ENCODE results near the gene BRS3. TPM values are rescaled to one million over a fixed set of nuclear protein-coding genes. Genes with fewer than 3 reads are reported as not detected.

The BRS3 gene
- total and polyA plus RNA-seq, 9 of the 15 experiments (the other 6 are each of a cell fraction or from before 2014, with no cell fraction given): not detected

- Histone ChIP-seq H3K9ac (ENCODE audit: insufficient read depth in 1 of 2, low read depth in 2 of 2, low read length in 2 of 2) (no peak overlapping the region), H3K4me3 (no peak overlapping the region), H3K79me2 (ENCODE audit: control insufficient read depth, insufficient read depth, low read length) (no peaks in the 10 kb centered on the region), H3K27ac (ENCODE audit: extremely low read depth, low read depth, low read length) (no peak overlapping the region), H3K36me3 (ENCODE audit: control insufficient read depth, insufficient read depth, low read length) (no peaks in the 10 kb centered on the region), H3K9me1 (ENCODE audit: control insufficient read depth, insufficient read depth, low read length) (no peaks in the 10 kb centered on the region), H2AFZ (ENCODE audit: low read depth, low read length) (no peak overlapping the region), H4K20me1 (replicated peaks; ENCODE audit: control insufficient read depth, insufficient read depth, low read length) (no peaks in the 10 kb centered on the region), H3K4me2 (ENCODE audit: insufficient read depth, low read length) (no peak overlapping the region), H3K27me3 (ENCODE audit: control insufficient read depth in 2 of 2, insufficient read depth in 2 of 2, low read length in 2 of 2) (no peaks in the 10 kb centered on the region), H3K4me1 (replicated peaks in 1 of 2; ENCODE audit: control insufficient read depth in 2 of 2, insufficient read depth in 2 of 2, low read length in 2 of 2) (no peaks in the 10 kb centered on the region), H3K9me3 (replicated peaks; ENCODE audit: control insufficient read depth, insufficient read depth, low read depth, low read length) (no peaks in the 10 kb centered on the region)
- ATAC-seq (no peak), DNase-seq (ENCODE audit: extremely low read depth in 1 of 4, low spot score in 3 of 4) (no peak), FAIRE-seq (no peak)
- ChIA-PET POLR2A (interaction anchor here (1.3 kb wide), 1 partner anchor 16 kb away, joined by 3 read pairs; no protein-coding TSS in a partner anchor), CTCF (ENCODE audit: low intra/inter-chr PET ratio) (no interaction called here)
- TF ChIP-seq PHB2 (IDR thresholded peaks at IDR 0.05; ENCODE audit: low read depth): no peak
- TF ChIP-seq CEBPZ (IDR thresholded peaks at IDR 0.05; ENCODE audit: borderline replicate concordance, low read depth, low read length): no peak
- no peak for TF ChIP-seq CSDE1 (IDR thresholded peaks at IDR 0.05)
- TF ChIP-seq FIP1L1 (IDR thresholded peaks at IDR 0.05; ENCODE audit: low read depth, low read length, poor library complexity, severe bottlenecking): no peak
- no peak for TF ChIP-seq FOXP4 (CRISPR knock-in tag; IDR thresholded peaks at IDR 0.05; ENCODE audit: borderline replicate concordance)
- TF ChIP-seq SMARCA4 (IDR thresholded peaks at IDR 0.05): no peak
- no peak for TF ChIP-seq NFIX (CRISPR knock-in tag; IDR thresholded peaks at IDR 0.05; ENCODE audit: low read depth)
- no peak for TF ChIP-seq GTF2B (IDR thresholded peaks at IDR 0.05; ENCODE audit: extremely low read depth, insufficient read length)
- no peak for TF ChIP-seq NEUROD1 (IDR thresholded peaks at IDR 0.05; ENCODE audit: borderline replicate concordance, low read depth, low read length, partially characterized antibody)
- TF ChIP-seq ZNF76 (CRISPR knock-in tag; IDR thresholded peaks at IDR 0.05; ENCODE audit: borderline replicate concordance): no peak
- TF ChIP-seq ZNF79 (CRISPR knock-in tag; IDR thresholded peaks at IDR 0.05; ENCODE audit: low read depth): no peak
- no peak for TF ChIP-seq ZNF134 (CRISPR knock-in tag; conservative IDR thresholded peaks at IDR 0.05)
- TF ChIP-seq GATAD2A (IDR thresholded peaks at IDR 0.05): no peak
- intact Hi-C loops (cut with micrococcal nuclease) (no loop called here), in situ Hi-C loops (cut with MboI) (no loop called here)
- no TSS peak for BruUV-seq (replicated peaks)
- WGBS (ENCODE audit: insufficient coverage, low coverage, missing lambda C conversion rate): 2% methylated on average over 3 of the region's 3 CpGs
Observed at GRCh38 chrX:136438192-136438591, 49.6 kb upstream of the BRS3 start.
